Skeletal muscle cell (primary cell): Measurements from ENCODE around the gene CAMK2B.

Experiments
- DNase-seq: peaks from one replicate; pipeline ENCODE4 v3.0.0-alpha.2; 2010; ENCODE audit warnings: low read depth
- H3K4me3 ChIP-seq: 2 replicates; pipeline ENCODE4 v1.5.1; 2011; ENCODE audit warnings: low read depth, mild to moderate bottlenecking, control low read depth, low read length, moderate library complexity

The CAMK2B gene

GRCh38 chr7:44264221-44264931 is 61.0 kb downstream of the CAMK2B start:
- no peak for DNase-seq
- H3K4me3 ChIP-seq = no peak overlapping the region

- H3K4me3 ChIP-seq = no peak overlapping the region
- DNase-seq = no peak
Observed at GRCh38 chr7:44263326-44264082, 61.9 kb downstream of the CAMK2B start.

- no peak overlapping the region for H3K4me3 ChIP-seq
- no peak for DNase-seq
Observed at GRCh38 chr7:44262031-44262430, 63.4 kb downstream of the CAMK2B start.

GRCh38 chr7:44261240-44261639 is 64.2 kb downstream of the CAMK2B start:
- no peak for DNase-seq
- H3K4me3 ChIP-seq = no peak overlapping the region

DNA sequence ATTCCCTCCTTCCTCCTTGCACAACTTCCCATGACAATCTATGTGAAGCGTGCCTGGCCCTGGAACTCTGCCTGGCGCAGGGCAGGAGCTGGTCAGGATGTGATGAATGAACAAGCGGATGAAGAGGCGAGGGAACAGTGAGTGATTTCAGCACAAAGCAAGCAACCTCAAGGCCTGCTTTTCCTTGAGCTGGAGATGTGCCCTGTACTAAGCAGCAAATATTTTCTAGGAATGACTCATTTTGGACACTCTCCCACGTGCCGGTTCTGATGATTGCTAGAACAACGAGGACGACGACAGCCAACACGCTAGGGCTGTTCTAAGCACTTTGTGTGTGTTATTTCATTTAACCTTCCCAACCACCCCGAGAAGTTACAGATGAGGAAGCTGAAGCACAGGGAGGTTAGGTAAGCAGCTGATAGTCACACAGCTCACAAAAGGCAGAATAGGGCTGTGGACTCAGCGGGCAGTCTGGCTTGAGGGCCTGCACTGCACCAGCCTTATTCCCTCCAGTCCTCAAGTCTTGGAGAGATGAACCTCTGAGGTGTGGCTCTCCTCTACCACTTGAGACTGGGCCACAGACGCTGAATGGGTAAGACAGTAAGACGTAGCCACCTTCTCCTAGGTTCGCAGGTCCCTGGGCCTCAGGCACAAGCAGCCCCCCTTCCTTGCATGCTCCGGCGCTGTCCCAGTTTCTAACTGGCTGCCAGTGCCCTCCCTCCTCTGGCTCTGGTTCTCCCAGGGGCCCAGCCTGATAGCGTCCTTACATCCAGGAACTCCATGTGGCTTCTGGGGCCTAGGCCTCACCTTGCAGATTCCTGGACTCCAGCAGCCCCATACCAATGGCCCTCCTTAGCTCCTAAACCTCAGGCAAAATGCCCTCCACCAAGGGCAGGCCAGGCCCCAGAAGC is 65.6 kb downstream of the CAMK2B start:
- DNase-seq = peak; percentile 96
- H3K4me3 ChIP-seq = no peak overlapping the region

GRCh38 chr7:44258865-44259546 is 66.4 kb downstream of the CAMK2B start:
- H3K4me3 ChIP-seq = no peak overlapping the region
- no peak for DNase-seq

- no peak for DNase-seq
- H3K4me3 ChIP-seq = no peak overlapping the region
Observed at GRCh38 chr7:44258423-44258760, 67.0 kb downstream of the CAMK2B start.

- peak; percentile 71 for DNase-seq
- no peak overlapping the region for H3K4me3 ChIP-seq
Observed at GRCh38 chr7:44257618-44258422, 67.6 kb downstream of the CAMK2B start.

GRCh38 chr7:44257213-44257612 is 68.2 kb downstream of the CAMK2B start:
- H3K4me3 ChIP-seq = no peak overlapping the region
- no peak for DNase-seq

GRCh38 chr7:44256459-44256858 is 68.9 kb downstream of the CAMK2B start:
- no peak for DNase-seq
- H3K4me3 ChIP-seq = no peak overlapping the region

- no peak for DNase-seq
- no peak overlapping the region for H3K4me3 ChIP-seq
Observed at GRCh38 chr7:44251881-44252280, 73.5 kb downstream of the CAMK2B start.

DNA sequence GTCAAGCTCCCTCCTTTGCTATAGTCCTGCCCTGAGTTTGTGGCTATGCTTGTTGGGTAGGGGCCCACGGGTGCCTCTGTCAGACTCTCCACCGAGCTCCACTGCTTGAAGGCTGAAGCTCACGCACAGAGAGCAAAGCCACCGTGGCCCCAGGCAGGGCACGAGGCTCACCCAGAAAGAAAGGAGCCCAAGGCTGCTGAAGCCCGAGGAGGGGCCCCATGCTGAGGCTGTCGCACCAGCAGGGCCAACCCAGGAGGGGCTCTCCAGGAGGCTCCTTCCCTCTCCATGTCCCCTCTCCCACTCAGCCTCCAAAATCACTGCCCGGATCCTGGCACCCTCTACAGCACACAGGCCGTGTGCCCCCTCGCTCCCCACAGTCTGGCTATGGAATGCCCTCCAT is 74.1 kb downstream of the CAMK2B start:
- DNase-seq = no peak
- no peak overlapping the region for H3K4me3 ChIP-seq

DNA sequence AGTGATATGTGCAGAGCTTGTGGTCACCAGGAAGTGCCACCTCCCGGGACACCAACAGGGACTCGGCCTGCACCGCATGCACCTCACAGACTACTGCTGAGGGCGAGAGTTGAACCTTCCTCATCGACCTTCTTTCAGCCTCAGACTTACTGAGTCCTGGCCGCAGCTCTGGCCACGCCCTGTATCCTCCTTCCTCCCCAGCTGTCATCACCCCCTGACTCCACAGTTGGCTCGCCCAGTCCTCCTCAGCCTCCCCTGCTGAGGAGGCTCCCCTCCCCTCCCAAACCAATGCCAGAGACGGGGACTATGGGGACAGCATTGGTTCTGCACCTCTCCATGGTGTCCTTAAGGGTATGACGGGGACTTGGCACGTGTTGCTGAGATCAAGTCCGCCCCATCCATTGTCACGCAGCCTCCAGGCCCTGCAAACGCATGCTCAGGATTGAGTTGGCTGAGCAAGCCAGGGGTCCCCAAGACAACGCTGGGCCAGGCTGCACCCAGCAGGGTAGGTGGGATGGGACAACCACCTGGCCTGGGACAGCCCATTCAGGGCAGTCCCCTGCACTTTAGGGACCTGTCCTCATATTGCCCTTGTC is 75.7 kb downstream of the CAMK2B start:
- DNase-seq = no peak
- H3K4me3 ChIP-seq = no peak overlapping the region

- H3K4me3 ChIP-seq = no peak overlapping the region
- no peak for DNase-seq
Observed at GRCh38 chr7:44247868-44248651, 77.3 kb downstream of the CAMK2B start.

- H3K4me3 ChIP-seq = no peak overlapping the region
- no peak for DNase-seq
Observed at GRCh38 chr7:44246396-44247113, 78.8 kb downstream of the CAMK2B start.

DNA sequence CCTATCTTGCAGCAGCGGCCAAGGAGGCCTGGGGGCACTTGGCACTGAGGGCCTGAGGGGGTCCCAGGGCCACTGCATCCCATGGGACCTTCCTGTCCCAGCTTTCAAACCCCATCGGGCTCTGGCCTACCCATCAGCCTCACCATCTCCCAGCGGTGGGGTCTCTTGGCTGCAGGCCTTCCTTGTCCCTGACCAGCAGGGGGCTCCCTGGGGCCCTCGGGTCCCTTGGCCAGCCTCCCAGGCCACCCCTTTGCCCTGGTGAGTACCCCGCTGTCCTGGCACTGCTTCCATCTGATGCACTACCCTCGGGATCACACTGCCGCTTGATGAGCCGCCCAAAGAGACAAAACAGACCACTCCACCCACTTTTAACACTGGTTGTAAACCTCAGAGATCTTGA is 81.1 kb downstream of the CAMK2B start:
- no peak for DNase-seq
- H3K4me3 ChIP-seq = no peak overlapping the region

DNA sequence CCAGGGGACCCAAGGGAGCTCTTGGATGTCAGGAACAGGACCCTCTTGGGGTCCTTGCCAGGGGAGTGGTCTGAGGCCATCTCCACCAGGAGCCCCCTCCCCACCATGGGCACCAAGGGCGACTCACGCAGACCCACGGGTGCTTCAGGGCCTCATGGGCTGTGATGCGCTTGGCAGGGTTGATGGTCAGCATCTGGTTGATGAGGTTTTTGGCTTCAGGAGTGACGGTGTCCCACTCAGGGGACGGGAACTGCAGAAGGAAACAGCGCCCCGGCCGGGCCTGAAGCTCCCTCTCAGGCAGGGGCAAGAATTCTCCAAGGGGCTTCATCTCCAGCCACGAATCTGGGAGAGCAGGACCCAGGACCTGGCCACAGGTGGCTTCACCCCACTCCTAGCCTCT is 83.3 kb downstream of the CAMK2B start:
- H3K4me3 ChIP-seq = no peak overlapping the region
- DNase-seq = no peak
